Pancreas (tissue), 10 donors: ENCODE data around the gene PRPSAP2. TPM values are rescaled to one million over a fixed set of nuclear protein-coding genes. Genes with fewer than 3 reads are reported as not detected.
"Not testable (repeated sequence)": the region's sequence is repeated elsewhere in the genome, so short reads cannot be mapped to it uniquely, and the experiment has no call there.

Experiments used
- ATAC-seq, 4 donors: fragments of 200-7000 bp; cut with Tn5 transposase; one replicate each; pipeline versions ENCODE4 v1.8.0 to v1.9.1; 2020; ENCODE audit warnings: mild to moderate bottlenecking in 4 of 4, moderate library complexity in 4 of 4
- DNase-seq, 6 donors: peaks; one replicate each; pipeline ENCODE4 v3.0.0-alpha.2; 2020
- FAIRE-seq: peaks from 2 replicates; lab custom pipeline; 2012; peaks lifted over from hg19 to GRCh38; lab: Jason Lieb, UNC
- H3K27ac ChIP-seq, 4 donors: fragments of 200-600 bp; sonication (generic); 1 replicate in 3 of 4; 2 replicates in 1 of 4; pipeline versions ENCODE4 v1.5.0 to v1.8.0; 2020
- H3K27me3 ChIP-seq, 4 donors: fragments of 200-600 bp; one replicate each; pipeline ENCODE4 v1.8.0; 2021
- H3K36me3 ChIP-seq, 3 donors: fragments of 200-600 bp; sonication (generic) in 1 of 3; one replicate each; pipeline versions ENCODE4 v1.5.0 to v1.8.0; 2020 to 2021
- H3K4me1 ChIP-seq, 3 donors: fragments of 200-600 bp; one replicate each; pipeline ENCODE4 v1.8.0; 2021
- H3K4me3 ChIP-seq, 4 donors: fragments of 200-600 bp; sonication (generic) in 2 of 4; one replicate each; pipeline versions ENCODE4 v1.5.0 to v1.8.0; 2020 to 2021
- H3K9me3 ChIP-seq, 4 donors: fragments of 200-600 bp; one replicate each; pipeline ENCODE4 v1.8.0; 2021
- CTCF ChIP-seq, 4 donors: fragments of 200-600 bp; sonication (generic) in 3 of 4; IDR thresholded peaks; one replicate each; pipeline versions ENCODE4 v1.5.0 to v1.8.0; 2021; ENCODE audit warnings: antibody characterized with exemption in 4 of 4
- WGBS, 2 donors: extraction: QIAGEN DNeasy Blood & Tissue Kit; methylation state at CpG; one replicate each; pipeline ENCODE4 v1.1.7; 2013; 5-methylcytosine and 5-hydroxymethylcytosine counted together
- intact Hi-C, 3 donors: fragments of 100-400 bp; cut with DNase I; formaldehyde crosslinking; loops; one replicate each; pipeline versions ENCODE4 v1.11.1 to v1.14.2; 2022
- polyA plus RNA-seq, 2 donors: library from polyadenylated mRNA; stranded (reverse); fragments of 200-250 nt; gene quantifications; one replicate each; pipeline ENCODE4 v1.2.3, GENCODE V29; 2013
- total RNA-seq, 6 donors: library from RNA; stranded (reverse); fragmentation: NEBNext Ultra II Directional in 4 of 6; extraction: Animal tissue kit (Norgen Biotek cat#: 25700) in 4 of 6; gene quantifications; one replicate each; pipeline versions ENCODE4 v1.2.1 to v1.2.4, GENCODE V29; 2021 to 2023
- donor health status: healthy with polysubstance abuse.
- donor health status: DM: no; HTN: no; CAD: no; lungs with moderate emphysema.
- donor health status: DM: no; HTN: no; CAD: no.
- donor health status: control.
- donor health status: control.
- donor health status: Bipolar disorder and iron deficiency.
- donor health status: DM: yes; HTN: yes; CAD: no.
- donor health status: DM: no; HTN: no; CAD: no.
- donor health status: DM: no; HTN: no; CAD: no.
- donor health status: DM: yes; HTN: yes; CAD: no.

Gene PRPSAP2
- 10 to 100 TPM in 5 of 6 donors, 1 to 10 TPM in 1; 9.5 to 22.3 (median 15.6) TPM for total RNA-seq
- polyA plus RNA-seq = 10 to 100 TPM; 10.9 to 20.5 TPM

GRCh38 chr17:18857864-18858566, at the start of gene PRPSAP2:
Gene PRPSAP2 (plus strand): TSS chr17:18858131. CDS start chr17:18865834, 7,703 bp downstream.
- Histone ChIP-seq H3K27me3 (no peaks in the 10 kb centered on the region), H3K9me3 (no peaks in the 10 kb centered on the region), H3K27ac (peak within 1 kb of the TSS; percentile 83 to 92 (median 89)), H3K4me3 (peak within 1 kb of the TSS; percentile 92 to 98 (median 96)), H3K4me1 (peaks cover 0 to 4% (median 4%) of the 10 kb centered on the region in 3 donors), H3K36me3 (no peaks in the 10 kb centered on the region)
- peak; percentile 90 to 97 (median 94) for ATAC-seq
- intact Hi-C loops = no loop called here
- WGBS, 2 donors = 0 to 1% methylated on average over 39 to 58 of the region's 58 CpGs
- no peak for FAIRE-seq
- TF ChIP-seq CTCF (IDR thresholded peaks at IDR 0.05) = no peak
- DNase-seq = peak; percentile 93 to 99 (median 98)

- intact Hi-C loops, H3K27me3 ChIP-seq, H3K4me1 ChIP-seq, H3K4me3 ChIP-seq, DNase-seq, H3K9me3 ChIP-seq, H3K27ac ChIP-seq, H3K36me3 ChIP-seq, ATAC-seq, FAIRE-seq: not testable (repeated sequence)
- WGBS, 2 donors = 32 to 34% methylated on average over 3 of the region's 3 CpGs
Measured at GRCh38 chr17:18815924-18816323, 42.0 kb upstream of the PRPSAP2 start.

GRCh38 chr17:18816489-18817371, 41.2 kb upstream of the PRPSAP2 start:
- H3K36me3 ChIP-seq, H3K4me3 ChIP-seq, H3K9me3 ChIP-seq, H3K4me1 ChIP-seq, intact Hi-C loops, H3K27me3 ChIP-seq, H3K27ac ChIP-seq: not testable (repeated sequence)
- peak; percentile 69 to 94 (median 90) for ATAC-seq
- DNase-seq = peak in 3 of 6 donors; percentile 21 to 36 (median 25)
- 32 to 44% methylated on average over 8 to 9 of the region's 9 CpGs for WGBS, 2 donors
- TF ChIP-seq CTCF (IDR thresholded peaks at IDR 0.05) = peak; percentile 38 to 64 (median 49)
- peak; percentile 97 for FAIRE-seq

GRCh38 chr17:18821430-18821829, 36.5 kb upstream of the PRPSAP2 start:
- ATAC-seq, intact Hi-C loops, DNase-seq, FAIRE-seq, H3K36me3 ChIP-seq, H3K4me1 ChIP-seq, H3K27me3 ChIP-seq, H3K4me3 ChIP-seq, H3K27ac ChIP-seq, H3K9me3 ChIP-seq: not testable (repeated sequence)
- 29 to 50% methylated on average over 1 of the region's 3 CpGs for WGBS, 2 donors

GRCh38 chr17:18827613-18828012, 30.3 kb upstream of the PRPSAP2 start:
- FAIRE-seq, H3K4me3 ChIP-seq, H3K27me3 ChIP-seq, intact Hi-C loops, H3K4me1 ChIP-seq, ATAC-seq, H3K36me3 ChIP-seq, H3K27ac ChIP-seq, H3K9me3 ChIP-seq, DNase-seq: not testable (repeated sequence)
- no CpG with 5 or more reads among the region's 1 CpG for WGBS, 2 donors

- ATAC-seq = no peak
- H3K27ac ChIP-seq = no peak overlapping the region
Measured at GRCh38 chr17:18848501-18848900, 9.4 kb upstream of the PRPSAP2 start.

More at GRCh38 chr17:18848501-18848900, 9.4 kb upstream of the PRPSAP2 start:
- FAIRE-seq (no peak), DNase-seq (no peak)
- Histone ChIP-seq H3K27me3 (no peaks in the 10 kb centered on the region), H3K4me1 (no peaks in the 10 kb centered on the region), H3K4me3 (no peak overlapping the region), H3K36me3 (no peaks in the 10 kb centered on the region), H3K9me3 (no peaks in the 10 kb centered on the region)
- no peak for TF ChIP-seq CTCF (IDR thresholded peaks at IDR 0.05)
- intact Hi-C loops = no loop called here
- 86 to 92% methylated on average over 6 of the region's 6 CpGs for WGBS, 2 donors
